Glutamatergic neuron (in vitro differentiated cells): Measurements from ENCODE around the gene PHC3. TPM values are rescaled to one million over a fixed set of nuclear protein-coding genes. Genes with fewer than 3 reads are reported as not detected.

Experiments used
- DNase-seq: peaks from one replicate; pipeline ENCODE4 v3.0.0; 2022
- H3K27ac Mint-ChIP-seq: one replicate; pipeline ENCODE4 v1.8.0; 2020; ENCODE audit warnings: mild to moderate bottlenecking, mixed read lengths, inconsistent platforms; ENCODE audit not compliant: unreplicated experiment
- H3K27me3 Mint-ChIP-seq: one replicate; pipeline ENCODE4 v1.8.0; 2020; ENCODE audit warnings: mild to moderate bottlenecking, moderate library complexity, mixed read lengths, inconsistent platforms; ENCODE audit not compliant: unreplicated experiment
- H3K36me3 Mint-ChIP-seq: one replicate; pipeline ENCODE4 v1.8.0; 2020; ENCODE audit warnings: mild to moderate bottlenecking, mixed read lengths, inconsistent platforms; ENCODE audit not compliant: unreplicated experiment
- H3K4me1 Mint-ChIP-seq: one replicate; pipeline ENCODE4 v1.8.0; 2020; ENCODE audit warnings: mild to moderate bottlenecking, low read depth, mixed read lengths, inconsistent platforms; ENCODE audit not compliant: unreplicated experiment
- H3K4me3 Mint-ChIP-seq: one replicate; pipeline ENCODE4 v1.8.0; 2020; ENCODE audit warnings: mild to moderate bottlenecking, mixed read lengths, inconsistent platforms; ENCODE audit not compliant: unreplicated experiment
- H3K9me3 Mint-ChIP-seq: one replicate; pipeline ENCODE4 v1.8.0; 2020; ENCODE audit warnings: mild to moderate bottlenecking, moderate library complexity, mixed read lengths, inconsistent platforms; ENCODE audit not compliant: unreplicated experiment
- CTCF ChIP-seq: fragments of 200-600 bp; sonication (generic); IDR thresholded peaks from one replicate; pipeline ENCODE4 v1.5.0; 2021; ENCODE audit not compliant: partially characterized antibody, unreplicated experiment
- total RNA-seq: library from RNA; stranded (reverse); fragmentation: NEBNext Ultra II Directional; extraction: Animal tissue kit (Norgen Biotek cat#: 25700); gene quantifications from one replicate; pipeline ENCODE4 v1.2.1, GENCODE V29; 2021; ENCODE audit not compliant: unreplicated experiment

Gene PHC3
- total RNA-seq, 1 donor from 2014 or later = 31.9 TPM

- no peaks in the 10 kb centered on the region for H3K9me3 Mint-ChIP-seq
- DNase-seq = no peak
- TF ChIP-seq CTCF = no peak
- H3K4me3 Mint-ChIP-seq = no peak overlapping the region
- no peaks in the 10 kb centered on the region for H3K4me1 Mint-ChIP-seq
- peaks cover 8% of the 10 kb centered on the region for H3K36me3 Mint-ChIP-seq
- H3K27ac Mint-ChIP-seq = no peak overlapping the region
- H3K27me3 Mint-ChIP-seq = peaks cover 1% of the 10 kb centered on the region
Observed at GRCh38 chr3:170171563-170171962, 10.0 kb downstream of the PHC3 start.

- H3K27me3 Mint-ChIP-seq = peaks cover 4% of the 10 kb centered on the region
- H3K9me3 Mint-ChIP-seq = no peaks in the 10 kb centered on the region
- no peak overlapping the region for H3K4me3 Mint-ChIP-seq
- no peaks in the 10 kb centered on the region for H3K4me1 Mint-ChIP-seq
- H3K36me3 Mint-ChIP-seq = peaks cover 17% of the 10 kb centered on the region
- H3K27ac Mint-ChIP-seq = no peak overlapping the region
- TF ChIP-seq CTCF = no peak
- no peak for DNase-seq
Observed at GRCh38 chr3:170164717-170165116, 16.8 kb downstream of the PHC3 start.

GRCh38 chr3:170163956-170164645 lies 17.4 kb downstream of the PHC3 start:
- no peaks in the 10 kb centered on the region for H3K9me3 Mint-ChIP-seq
- DNase-seq = no peak
- H3K36me3 Mint-ChIP-seq = peaks cover 13% of the 10 kb centered on the region
- no peak for TF ChIP-seq CTCF
- H3K27me3 Mint-ChIP-seq = peaks cover 3% of the 10 kb centered on the region
- no peak overlapping the region for H3K27ac Mint-ChIP-seq
- no peaks in the 10 kb centered on the region for H3K4me1 Mint-ChIP-seq
- no peak overlapping the region for H3K4me3 Mint-ChIP-seq

GRCh38 chr3:170162630-170163029 lies 18.9 kb downstream of the PHC3 start:
- Mint-ChIP-seq H3K4me1 (no peaks in the 10 kb centered on the region), H3K9me3 (no peaks in the 10 kb centered on the region), H3K27ac (no peak overlapping the region), H3K27me3 (peaks cover 3% of the 10 kb centered on the region), H3K36me3 (peaks cover 13% of the 10 kb centered on the region), H3K4me3 (no peak overlapping the region)
- DNase-seq = no peak
- no peak for TF ChIP-seq CTCF

- H3K27ac Mint-ChIP-seq = no peak overlapping the region
Observed at GRCh38 chr3:170162052-170162451, 19.5 kb downstream of the PHC3 start.

More at GRCh38 chr3:170162052-170162451, 19.5 kb downstream of the PHC3 start:
- Mint-ChIP-seq H3K4me1 (no peaks in the 10 kb centered on the region), H3K9me3 (no peaks in the 10 kb centered on the region), H3K4me3 (no peak overlapping the region), H3K27me3 (peaks cover 3% of the 10 kb centered on the region), H3K36me3 (peaks cover 13% of the 10 kb centered on the region)
- no peak for DNase-seq
- TF ChIP-seq CTCF = no peak
